Ascending aorta (tissue), 2 donors: ENCODE measurements around the gene DLGAP4. TPM values are rescaled to one million over a fixed set of nuclear protein-coding genes. Genes with fewer than 3 reads are reported as not detected.

Source experiments
- DNase-seq, 2 donors: peaks; one replicate each; pipeline ENCODE4 v3.0.0-alpha.2; 2019; ENCODE audit warnings: low spot score in 2 of 2
- H3K27ac ChIP-seq, 2 donors: fragments of 200-600 bp; sonication (generic); one replicate each; pipeline ENCODE4 v1.5.1; 2016 to 2017; ENCODE audit warnings: mild to moderate bottlenecking in 1 of 2
- H3K27me3 ChIP-seq: fragments of 200-600 bp; sonication (generic); one replicate; pipeline ENCODE4 v1.5.1; 2017
- H3K36me3 ChIP-seq, 2 donors: fragments of 200-600 bp; sonication (generic); one replicate each; pipeline ENCODE4 v1.5.1; 2016
- H3K4me1 ChIP-seq, 2 donors: fragments of 200-600 bp; sonication (generic); one replicate each; pipeline ENCODE4 v1.5.1; 2016 to 2017; ENCODE audit warnings: mild to moderate bottlenecking in 1 of 2
- H3K4me3 ChIP-seq, 2 donors: fragments of 200-600 bp; sonication (generic); one replicate each; pipeline ENCODE4 v1.5.1; 2016 to 2017; ENCODE audit warnings: mild to moderate bottlenecking in 1 of 2
- H3K9me3 ChIP-seq, 2 donors: fragments of 200-600 bp; sonication (generic); one replicate each; pipeline ENCODE4 v1.5.1; 2016
- CTCF ChIP-seq, 3 experiments: fragments of 200-600 bp in 2 of 3; fragments of 450-650 bp in 1 of 3; sonication (generic) in 2 of 3; IDR thresholded peaks; one replicate each; pipeline ENCODE4 v1.5.1; 2016 to 2019; ENCODE audit warnings: antibody characterized with exemption in 3 of 3, mild to moderate bottlenecking in 1 of 3, moderate library complexity in 1 of 3
- intact Hi-C: fragments of 100-400 bp; cut with DNase I; formaldehyde crosslinking; loops from one replicate; pipeline ENCODE4 v1.15.1; 2023
- total RNA-seq: library from RNA; depleted of rRNA; stranded (reverse); fragments of >200 nt; gene quantifications from one replicate; pipeline ENCODE4 v1.1.0, GENCODE V29; 2016

Gene DLGAP4
- total RNA-seq, 1 donor from 2014 or later, result 98.2 TPM

- Histone ChIP-seq H3K36me3 (no peaks in the 10 kb centered on the region), H3K4me3 (no peak overlapping the region), H3K9me3 (no peaks in the 10 kb centered on the region), H3K27me3 (no peaks in the 10 kb centered on the region), H3K4me1 (no peaks in the 10 kb centered on the region), H3K27ac (no peak overlapping the region)
- no peak for TF ChIP-seq CTCF (IDR thresholded peaks at IDR 0.05)
- no peak for DNase-seq
- intact Hi-C loops, result no loop called here
Measured at GRCh38 chr20:36346256-36346655, 40.1 kb downstream of the DLGAP4 start.

- no peak for TF ChIP-seq CTCF (IDR thresholded peaks at IDR 0.05)
- H3K36me3 ChIP-seq, result no peaks in the 10 kb centered on the region
- H3K27ac ChIP-seq, result no peak overlapping the region
- H3K27me3 ChIP-seq, result no peaks in the 10 kb centered on the region
- H3K4me1 ChIP-seq, result no peaks in the 10 kb centered on the region
- H3K9me3 ChIP-seq, result no peaks in the 10 kb centered on the region
- intact Hi-C loops, result no loop called here
- no peak overlapping the region for H3K4me3 ChIP-seq
- no peak for DNase-seq
Measured at GRCh38 chr20:36349384-36350170, 43.4 kb downstream of the DLGAP4 start.

DNA sequence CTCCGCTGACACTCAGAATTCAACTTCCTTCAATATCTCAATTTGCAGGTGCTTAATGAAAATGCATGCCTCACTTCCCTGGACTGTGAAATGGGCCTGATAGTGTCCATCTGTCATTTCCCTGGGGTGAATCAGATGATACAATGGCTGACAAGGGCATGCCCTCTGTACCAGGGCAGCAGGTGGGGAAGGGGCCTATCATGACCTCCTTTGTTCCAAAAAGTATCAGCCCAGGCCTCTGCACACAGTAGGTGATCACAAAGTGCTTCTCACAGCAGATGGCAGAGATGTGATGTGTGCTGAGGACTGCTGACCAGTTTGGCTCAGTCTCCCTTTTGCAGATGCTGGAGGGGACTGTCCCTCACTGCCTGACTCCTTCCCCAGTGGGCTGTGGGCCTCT, 44.3 kb downstream of the DLGAP4 start:
- TF ChIP-seq CTCF (IDR thresholded peaks at IDR 0.05), result no peak
- intact Hi-C loops, result no loop called here
- no peaks in the 10 kb centered on the region for H3K27me3 ChIP-seq
- no peaks in the 10 kb centered on the region for H3K4me1 ChIP-seq
- no peak overlapping the region for H3K4me3 ChIP-seq
- H3K9me3 ChIP-seq, result no peaks in the 10 kb centered on the region
- H3K27ac ChIP-seq, result no peak overlapping the region
- no peak for DNase-seq
- H3K36me3 ChIP-seq, result no peaks in the 10 kb centered on the region

DNA sequence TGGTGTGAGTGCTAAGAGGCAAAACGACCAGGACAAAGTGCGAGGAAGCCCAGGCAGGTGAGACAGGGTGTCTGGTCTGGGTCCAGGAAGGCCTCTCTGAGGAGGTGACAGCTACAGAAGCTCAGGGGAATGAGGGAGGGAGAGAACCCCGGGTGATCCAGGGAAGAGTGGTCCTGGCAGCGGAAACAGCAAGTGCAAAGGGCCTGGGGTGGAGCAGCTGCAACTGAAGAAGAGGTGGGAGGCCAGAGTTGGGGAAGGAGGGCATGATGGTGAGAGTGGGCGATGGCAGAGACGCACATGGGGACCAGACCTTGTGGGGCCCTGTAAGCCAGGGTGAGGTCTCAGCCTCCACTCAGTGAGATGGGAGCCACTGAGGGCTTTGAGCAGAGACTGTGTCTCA, 45.8 kb downstream of the DLGAP4 start:
- Histone ChIP-seq H3K36me3 (no peaks in the 10 kb centered on the region), H3K27me3 (no peaks in the 10 kb centered on the region), H3K9me3 (no peaks in the 10 kb centered on the region), H3K4me3 (no peak overlapping the region), H3K4me1 (no peaks in the 10 kb centered on the region), H3K27ac (no peak overlapping the region)
- intact Hi-C loops, result no loop called here
- DNase-seq, result no peak
- TF ChIP-seq CTCF (IDR thresholded peaks at IDR 0.05), result no peak

- Histone ChIP-seq H3K27me3 (no peaks in the 10 kb centered on the region), H3K4me3 (no peak overlapping the region), H3K9me3 (no peaks in the 10 kb centered on the region), H3K36me3 (no peaks in the 10 kb centered on the region), H3K27ac (no peak overlapping the region), H3K4me1 (no peaks in the 10 kb centered on the region)
- intact Hi-C loops, result no loop called here
- TF ChIP-seq CTCF (IDR thresholded peaks at IDR 0.05), result no peak
- no peak for DNase-seq
Measured at GRCh38 chr20:36352843-36353553, 46.9 kb downstream of the DLGAP4 start.
